ENCODE results near the gene SYT10. TPM values are rescaled to one million over a fixed set of nuclear protein-coding genes. Genes with fewer than 3 reads are reported as not detected.

SYT10 gene
- total RNA-seq, result 1 to 10 TPM; 1.9 to 6.6 TPM
- polyA plus RNA-seq (ENCODE audit: insufficient read length in 2 of 2), result 1 to 10 TPM in 1 of 2 donors, under 1 TPM in 1; 0.72 to 1.3 TPM
- long read RNA-seq, donor 1, result 0 reads
- long read RNA-seq, donor 2, result 0 reads
- long read RNA-seq, donor 3, result 0 reads
- long read RNA-seq, donor 4, result 0 reads

GRCh38 chr12:33439587-33440011, at the start of gene SYT10:
Gene SYT10, minus strand, starts transcription at chr12:33439819. Its CDS starts 297 bp downstream, at chr12:33439522.
- peaks cover 28% of the 10 kb centered on the region for H3K27me3 ChIP-seq (ENCODE audit: control insufficient read depth, insufficient read depth, low read length)
- H3K27ac ChIP-seq (ENCODE audit: low read depth, low read length), result no peak within 1 kb of the TSS

GRCh38 chr12:33488036-33488435, 48.4 kb upstream of the SYT10 start:
- WGBS (ENCODE audit: insufficient coverage), result no CpG with 5 or more reads among the region's 1 CpG
- Histone ChIP-seq H3K4me1 (ENCODE audit: control insufficient read depth, insufficient read depth, low read length) (no peaks in the 10 kb centered on the region), H3K36me3 (ENCODE audit: control insufficient read depth, insufficient read depth, low read length) (no peaks in the 10 kb centered on the region), H3K27me3 (ENCODE audit: control insufficient read depth, insufficient read depth, low read length) (no peaks in the 10 kb centered on the region), H3K27ac (ENCODE audit: low read depth, low read length) (no peak overlapping the region), H3K9me3 (ENCODE audit: control insufficient read depth, insufficient read depth, low read length) (no peaks in the 10 kb centered on the region), H3K4me3 (ENCODE audit: low read depth, low read length) (no peak overlapping the region)
- peak in 1 of 6 donors; percentile 2 for DNase-seq (ENCODE audit: low read depth in 4 of 6, low spot score in 6 of 6)

More at GRCh38 chr12:33439587-33440011, at the start of gene SYT10:
- peak in 4 of 6 donors; percentile 33 to 82 (median 56) for DNase-seq (ENCODE audit: low read depth in 4 of 6, low spot score in 6 of 6)
- Histone ChIP-seq H3K4me1 (ENCODE audit: control insufficient read depth, insufficient read depth, low read length) (peaks cover 16% of the 10 kb centered on the region), H3K36me3 (ENCODE audit: control insufficient read depth, insufficient read depth, low read length) (no peaks in the 10 kb centered on the region), H3K4me3 (ENCODE audit: low read depth, low read length) (peak within 1 kb of the TSS; percentile 67), H3K9me3 (ENCODE audit: control insufficient read depth, insufficient read depth, low read length) (no peaks in the 10 kb centered on the region)
- whole genome bisulfite sequencing (ENCODE audit: insufficient coverage), result 0% methylated on average over 30 of the region's 49 CpGs

GRCh38 chr12:33486058-33486457, 46.4 kb upstream of the SYT10 start:
- no peak overlapping the region for H3K27ac ChIP-seq (ENCODE audit: low read depth, low read length)
- H3K4me1 ChIP-seq (ENCODE audit: control insufficient read depth, insufficient read depth, low read length), result no peaks in the 10 kb centered on the region
- no peak for DNase-seq (ENCODE audit: low read depth in 4 of 6, low spot score in 6 of 6)
- WGBS (ENCODE audit: insufficient coverage), result no CpG with 5 or more reads among the region's 2 CpGs
- no peak overlapping the region for H3K4me3 ChIP-seq (ENCODE audit: low read depth, low read length)
- no peaks in the 10 kb centered on the region for H3K27me3 ChIP-seq (ENCODE audit: control insufficient read depth, insufficient read depth, low read length)
- H3K36me3 ChIP-seq (ENCODE audit: control insufficient read depth, insufficient read depth, low read length), result no peaks in the 10 kb centered on the region
- H3K9me3 ChIP-seq (ENCODE audit: control insufficient read depth, insufficient read depth, low read length), result no peaks in the 10 kb centered on the region

DNA sequence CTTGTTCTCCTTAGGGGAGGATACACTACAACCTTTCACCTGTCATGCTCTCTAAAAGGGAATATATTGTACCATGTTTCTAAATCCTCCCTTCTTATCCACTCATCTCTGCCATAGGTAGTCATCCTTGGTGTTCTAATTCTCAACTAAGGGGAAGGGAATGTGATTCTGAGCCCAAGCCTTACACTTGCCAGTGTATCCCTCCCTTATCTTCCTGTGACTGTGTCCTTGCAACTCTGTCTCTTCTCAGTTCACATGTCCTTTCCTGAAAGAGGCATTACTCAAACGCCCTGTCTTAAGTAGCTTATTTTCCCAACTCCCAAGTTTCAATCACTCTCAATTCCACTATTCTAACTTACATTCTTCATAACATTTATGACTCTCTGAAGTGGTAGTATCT, 44.5 kb upstream of the SYT10 start:
- Histone ChIP-seq H3K9me3 (ENCODE audit: control insufficient read depth, insufficient read depth, low read length) (no peaks in the 10 kb centered on the region), H3K27me3 (ENCODE audit: control insufficient read depth, insufficient read depth, low read length) (no peaks in the 10 kb centered on the region), H3K4me1 (ENCODE audit: control insufficient read depth, insufficient read depth, low read length) (no peaks in the 10 kb centered on the region), H3K36me3 (ENCODE audit: control insufficient read depth, insufficient read depth, low read length) (no peaks in the 10 kb centered on the region), H3K27ac (ENCODE audit: low read depth, low read length) (no peak overlapping the region), H3K4me3 (ENCODE audit: low read depth, low read length) (no peak overlapping the region)
- DNase-seq (ENCODE audit: low read depth in 4 of 6, low spot score in 6 of 6), result no peak
- WGBS (ENCODE audit: insufficient coverage), result no CpG with 5 or more reads among the region's 1 CpG

GRCh38 chr12:33480366-33480765, 40.7 kb upstream of the SYT10 start:
- Histone ChIP-seq H3K4me3 (ENCODE audit: low read depth, low read length) (no peak overlapping the region), H3K36me3 (ENCODE audit: control insufficient read depth, insufficient read depth, low read length) (no peaks in the 10 kb centered on the region), H3K9me3 (ENCODE audit: control insufficient read depth, insufficient read depth, low read length) (no peaks in the 10 kb centered on the region), H3K4me1 (ENCODE audit: control insufficient read depth, insufficient read depth, low read length) (no peaks in the 10 kb centered on the region), H3K27me3 (ENCODE audit: control insufficient read depth, insufficient read depth, low read length) (no peaks in the 10 kb centered on the region), H3K27ac (ENCODE audit: low read depth, low read length) (no peak overlapping the region)
- DNase-seq (ENCODE audit: low read depth in 4 of 6, low spot score in 6 of 6), result no peak
- no CpG with 5 or more reads among the region's 1 CpG for WGBS (ENCODE audit: insufficient coverage)

- no peak for DNase-seq (ENCODE audit: low read depth in 4 of 6, low spot score in 6 of 6)
- Histone ChIP-seq H3K4me1 (ENCODE audit: control insufficient read depth, insufficient read depth, low read length) (no peaks in the 10 kb centered on the region), H3K9me3 (ENCODE audit: control insufficient read depth, insufficient read depth, low read length) (no peaks in the 10 kb centered on the region), H3K36me3 (ENCODE audit: control insufficient read depth, insufficient read depth, low read length) (no peaks in the 10 kb centered on the region), H3K27me3 (ENCODE audit: control insufficient read depth, insufficient read depth, low read length) (no peaks in the 10 kb centered on the region), H3K4me3 (ENCODE audit: low read depth, low read length) (no peak overlapping the region), H3K27ac (ENCODE audit: low read depth, low read length) (no peak overlapping the region)
- 88% methylated on average over 1 of the region's 1 CpG for WGBS (ENCODE audit: insufficient coverage)
These were observed 36.4 kb upstream of the SYT10 start for GRCh38 chr12:33476058-33476457.

GRCh38 chr12:33472299-33472698, 32.7 kb upstream of the SYT10 start:
- H3K27ac ChIP-seq (ENCODE audit: low read depth, low read length), result no peak overlapping the region
- H3K4me1 ChIP-seq (ENCODE audit: control insufficient read depth, insufficient read depth, low read length), result no peaks in the 10 kb centered on the region
- no peaks in the 10 kb centered on the region for H3K27me3 ChIP-seq (ENCODE audit: control insufficient read depth, insufficient read depth, low read length)
- H3K9me3 ChIP-seq (ENCODE audit: control insufficient read depth, insufficient read depth, low read length), result no peaks in the 10 kb centered on the region
- H3K4me3 ChIP-seq (ENCODE audit: low read depth, low read length), result no peak overlapping the region
- WGBS (ENCODE audit: insufficient coverage), result no CpG with 5 or more reads among the region's 1 CpG
- no peak for DNase-seq (ENCODE audit: low read depth in 4 of 6, low spot score in 6 of 6)
- no peaks in the 10 kb centered on the region for H3K36me3 ChIP-seq (ENCODE audit: control insufficient read depth, insufficient read depth, low read length)

- Histone ChIP-seq H3K9me3 (ENCODE audit: control insufficient read depth, insufficient read depth, low read length) (peaks cover 2% of the 10 kb centered on the region), H3K4me3 (ENCODE audit: low read depth, low read length) (no peak overlapping the region), H3K27ac (ENCODE audit: low read depth, low read length) (no peak overlapping the region), H3K27me3 (ENCODE audit: control insufficient read depth, insufficient read depth, low read length) (no peaks in the 10 kb centered on the region), H3K36me3 (ENCODE audit: control insufficient read depth, insufficient read depth, low read length) (no peaks in the 10 kb centered on the region), H3K4me1 (ENCODE audit: control insufficient read depth, insufficient read depth, low read length) (no peaks in the 10 kb centered on the region)
- DNase-seq (ENCODE audit: low read depth in 4 of 6, low spot score in 6 of 6), result no peak
- 100% methylated on average over 1 of the region's 1 CpG for WGBS (ENCODE audit: insufficient coverage)
These were observed 15.5 kb upstream of the SYT10 start for GRCh38 chr12:33455096-33455495.

- Histone ChIP-seq H3K4me1 (ENCODE audit: control insufficient read depth, insufficient read depth, low read length) (no peaks in the 10 kb centered on the region), H3K27ac (ENCODE audit: low read depth, low read length) (no peak overlapping the region), H3K4me3 (ENCODE audit: low read depth, low read length) (no peak overlapping the region), H3K27me3 (ENCODE audit: control insufficient read depth, insufficient read depth, low read length) (no peaks in the 10 kb centered on the region), H3K36me3 (ENCODE audit: control insufficient read depth, insufficient read depth, low read length) (no peaks in the 10 kb centered on the region), H3K9me3 (ENCODE audit: control insufficient read depth, insufficient read depth, low read length) (no peaks in the 10 kb centered on the region)
- DNase-seq (ENCODE audit: low read depth in 4 of 6, low spot score in 6 of 6), result no peak
- WGBS (ENCODE audit: insufficient coverage), result no CpG with 5 or more reads among the region's 3 CpGs
These were observed 10.9 kb upstream of the SYT10 start for GRCh38 chr12:33450480-33450879.

GRCh38 chr12:33440477-33440876, 858 bp upstream of the SYT10 start:
- Histone ChIP-seq H3K4me3 (ENCODE audit: low read depth, low read length) (no peak overlapping the region), H3K27me3 (ENCODE audit: control insufficient read depth, insufficient read depth, low read length) (peaks cover 28% of the 10 kb centered on the region), H3K9me3 (ENCODE audit: control insufficient read depth, insufficient read depth, low read length) (no peaks in the 10 kb centered on the region), H3K36me3 (ENCODE audit: control insufficient read depth, insufficient read depth, low read length) (no peaks in the 10 kb centered on the region), H3K4me1 (ENCODE audit: control insufficient read depth, insufficient read depth, low read length) (peaks cover 16% of the 10 kb centered on the region), H3K27ac (ENCODE audit: low read depth, low read length) (no peak overlapping the region)
- WGBS (ENCODE audit: insufficient coverage), result 95% methylated on average over 3 of the region's 9 CpGs
- DNase-seq (ENCODE audit: low read depth in 4 of 6, low spot score in 6 of 6), result no peak

All from spinal cord (tissue), 10 donors.